A673 (cell line): Measurements from ENCODE around the gene KLHL18. TPM values are rescaled to one million over a fixed set of nuclear protein-coding genes. Genes with fewer than 3 reads are reported as not detected.
"Not testable (repeated sequence)": the region's sequence is repeated elsewhere in the genome, so short reads cannot be mapped to it uniquely, and the experiment has no call there.

Experiments
- BruUV-seq: library from RNA; stranded (reverse); fragments of 400-500 nt; replicated peaks from 2 replicates; lab custom pipeline; 2021; lab: Mats Ljungman, UMichigan
- CTCF ChIA-PET: fragments of 300-600 bp; sonication (Branson Sonifier 250); formaldehyde crosslinking; loops from one replicate; lab custom pipeline; 2022; ENCODE audit warnings: antibody characterized with exemption; lab: Charles Lee
- POLR2A ChIA-PET: fragments of 300-600 bp; sonication (Branson Sonifier 250); formaldehyde crosslinking; loops from one replicate; lab custom pipeline; 2022; ENCODE audit warnings: antibody characterized with exemption; ENCODE audit not compliant: low non-redundant PET; lab: Charles Lee
- DNase-seq: peaks from one replicate; pipeline ENCODE4 v3.0.0-alpha.2; 2015; ENCODE audit warnings: low spot score
- H3K27ac ChIP-seq: fragments of 200-600 bp; sonication (generic); 2 replicates; pipeline ENCODE4 v1.5.1; 2016; ENCODE audit warnings: mixed run types, low read depth, mild to moderate bottlenecking, mixed read lengths, antibody characterized with exemption, low read length; ENCODE audit not compliant: poor library complexity, severe bottlenecking
- H3K27me3 ChIP-seq: fragments of 200-600 bp; sonication (generic); replicated peaks from 2 replicates; pipeline ENCODE4 v1.6.1; 2017; ENCODE audit warnings: mixed run types, low read depth, mild to moderate bottlenecking, mixed read lengths, antibody characterized with exemption, low read length; ENCODE audit not compliant: insufficient read depth, poor library complexity
- H3K36me3 ChIP-seq: fragments of 200-600 bp; sonication (generic); 2 replicates; pipeline ENCODE4 v1.6.1; 2016; ENCODE audit warnings: mixed run types, mild to moderate bottlenecking, mixed read lengths, antibody characterized with exemption, low read length; ENCODE audit not compliant: insufficient read depth, poor library complexity, severe bottlenecking
- H3K4me1 ChIP-seq: fragments of 200-600 bp; sonication (generic); 2 replicates; pipeline ENCODE4 v1.6.1; 2017; ENCODE audit warnings: mixed run types, mild to moderate bottlenecking, mixed read lengths, antibody characterized with exemption, low read length; ENCODE audit not compliant: insufficient read depth, poor library complexity, severe bottlenecking
- H3K4me3 ChIP-seq: fragments of 200-600 bp; sonication (generic); 2 replicates; pipeline ENCODE4 v1.5.1; 2016; ENCODE audit warnings: low read depth, mixed run types, mild to moderate bottlenecking, mixed read lengths, low read length; ENCODE audit not compliant: poor library complexity, severe bottlenecking
- H3K9me3 ChIP-seq: fragments of 200-600 bp; sonication (generic); 2 replicates; pipeline ENCODE4 v1.6.1; 2016; ENCODE audit warnings: mixed run types, low read depth, mild to moderate bottlenecking, mixed read lengths, antibody characterized with exemption, low read length; ENCODE audit not compliant: poor library complexity, severe bottlenecking
- EZH2 ChIP-seq: fragments of 200-600 bp; sonication (generic); IDR thresholded peaks from 2 replicates; pipeline ENCODE4 v1.6.1; 2017; ENCODE audit warnings: borderline replicate concordance, low read depth, mild to moderate bottlenecking, mixed read lengths, antibody characterized with exemption, low read length; ENCODE audit not compliant: poor library complexity, severe bottlenecking
- intact Hi-C: fragments of 100-400 bp; cut with micrococcal nuclease; formaldehyde crosslinking; loops from one replicate; pipeline ENCODE4 v1.10.0; 2022; ENCODE audit not compliant: unreplicated experiment
- total RNA-seq: library from RNA; stranded (reverse); gene quantifications from 2 replicates; pipeline ENCODE4 v1.2.3, GENCODE V29; 2021
- TF ChIP-seq, protein P1 (sequence below): fragments of 300-800, 200-600 bp; sonication (generic); conservative IDR thresholded peaks from 2 replicates; pipeline ENCODE4 v1.5.1; 2017; ENCODE audit warnings: low read depth, mild to moderate bottlenecking, antibody characterized with exemption, low read length, moderate library complexity, mixed read lengths

KLHL18 gene
- total RNA-seq, 1 experiment from 2014 or later: 22.6 TPM

GRCh38 chr3:47299381-47300318 lies 16.9 kb downstream of the KLHL18 start:
- H3K4me1 ChIP-seq: no peaks in the 10 kb centered on the region
- BruUV-seq: no TSS peak
- no peaks in the 10 kb centered on the region for H3K9me3 ChIP-seq
- no peak for DNase-seq
- no peak overlapping the region for H3K4me3 ChIP-seq
- TF ChIP-seq, protein P1, sequence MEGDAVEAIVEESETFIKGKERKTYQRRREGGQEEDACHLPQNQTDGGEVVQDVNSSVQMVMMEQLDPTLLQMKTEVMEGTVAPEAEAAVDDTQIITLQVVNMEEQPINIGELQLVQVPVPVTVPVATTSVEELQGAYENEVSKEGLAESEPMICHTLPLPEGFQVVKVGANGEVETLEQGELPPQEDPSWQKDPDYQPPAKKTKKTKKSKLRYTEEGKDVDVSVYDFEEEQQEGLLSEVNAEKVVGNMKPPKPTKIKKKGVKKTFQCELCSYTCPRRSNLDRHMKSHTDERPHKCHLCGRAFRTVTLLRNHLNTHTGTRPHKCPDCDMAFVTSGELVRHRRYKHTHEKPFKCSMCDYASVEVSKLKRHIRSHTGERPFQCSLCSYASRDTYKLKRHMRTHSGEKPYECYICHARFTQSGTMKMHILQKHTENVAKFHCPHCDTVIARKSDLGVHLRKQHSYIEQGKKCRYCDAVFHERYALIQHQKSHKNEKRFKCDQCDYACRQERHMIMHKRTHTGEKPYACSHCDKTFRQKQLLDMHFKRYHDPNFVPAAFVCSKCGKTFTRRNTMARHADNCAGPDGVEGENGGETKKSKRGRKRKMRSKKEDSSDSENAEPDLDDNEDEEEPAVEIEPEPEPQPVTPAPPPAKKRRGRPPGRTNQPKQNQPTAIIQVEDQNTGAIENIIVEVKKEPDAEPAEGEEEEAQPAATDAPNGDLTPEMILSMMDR: no peak
- TF ChIP-seq EZH2: no peak
- H3K27ac ChIP-seq: no peak overlapping the region
- intact Hi-C loops: no loop called here
- H3K36me3 ChIP-seq: no peaks in the 10 kb centered on the region
- CTCF ChIA-PET: no interaction called here
- H3K27me3 ChIP-seq: no peaks in the 10 kb centered on the region
- POLR2A ChIA-PET: no interaction called here

DNA sequence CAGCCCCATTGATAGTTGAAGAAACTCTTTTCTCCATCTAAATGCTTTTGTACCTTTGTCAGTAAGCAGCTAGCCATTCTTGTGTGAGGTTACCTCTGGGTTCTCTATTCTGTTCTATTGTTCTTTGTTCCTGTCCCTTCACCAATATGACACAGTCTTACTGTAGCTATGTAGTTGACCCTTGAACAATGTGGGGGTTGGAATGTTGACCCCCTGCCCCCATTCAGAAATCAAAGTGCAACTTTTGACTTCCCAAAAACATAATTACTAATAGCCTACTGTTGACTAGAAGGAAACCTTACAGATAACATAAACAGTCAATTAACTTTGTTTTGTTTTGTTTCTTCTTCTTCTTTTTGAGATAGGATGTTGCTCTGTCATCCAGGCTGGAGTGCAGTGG lies 18.7 kb downstream of the KLHL18 start:
- intact Hi-C loops: no loop called here
- BruUV-seq: no TSS peak

GRCh38 chr3:47306022-47306421 lies 23.3 kb downstream of the KLHL18 start:
- Histone ChIP-seq H3K27me3 (no peaks in the 10 kb centered on the region), H3K4me1 (no peaks in the 10 kb centered on the region), H3K27ac (no peak overlapping the region), H3K36me3 (no peaks in the 10 kb centered on the region), H3K9me3 (no peaks in the 10 kb centered on the region), H3K4me3 (no peak overlapping the region)
- BruUV-seq: no TSS peak
- DNase-seq: no peak
- POLR2A ChIA-PET: no interaction called here
- TF ChIP-seq EZH2: no peak
- TF ChIP-seq, protein P1: no peak
- intact Hi-C loops: no loop called here
- CTCF ChIA-PET: no interaction called here

More for the DNA sequence above, 18.7 kb downstream of the KLHL18 start:
- TF ChIP-seq, protein P1: no peak
- TF ChIP-seq EZH2: no peak
- no peaks in the 10 kb centered on the region for H3K27me3 ChIP-seq
- H3K9me3 ChIP-seq: no peaks in the 10 kb centered on the region
- no peak overlapping the region for H3K27ac ChIP-seq
- DNase-seq: no peak
- CTCF ChIA-PET: no interaction called here
- H3K4me1 ChIP-seq: no peaks in the 10 kb centered on the region
- POLR2A ChIA-PET: no interaction called here
- no peaks in the 10 kb centered on the region for H3K36me3 ChIP-seq
- no peak overlapping the region for H3K4me3 ChIP-seq

GRCh38 chr3:47309231-47309630 lies 26.5 kb downstream of the KLHL18 start:
- H3K27ac ChIP-seq, BruUV-seq, H3K4me1 ChIP-seq, H3K36me3 ChIP-seq, POLR2A ChIA-PET, H3K4me3 ChIP-seq, CTCF ChIA-PET, DNase-seq, H3K9me3 ChIP-seq, intact Hi-C loops, H3K27me3 ChIP-seq: not testable (repeated sequence)
